HG03521 (cell line): ENCODE data around the gene SAC3D1.
"Not testable (repeated sequence)": the region's sequence is repeated elsewhere in the genome, so short reads cannot be mapped to it uniquely, and the experiment has no call there.

Source experiments
- ATAC-seq: cut with Tn5 transposase; IDR thresholded peaks from one replicate; pipeline ENCODE4 v1.9.1; 2021; ENCODE audit warnings: mild to moderate bottlenecking, moderate library complexity; ENCODE audit not compliant: unreplicated experiment

Gene SAC3D1

DNA sequence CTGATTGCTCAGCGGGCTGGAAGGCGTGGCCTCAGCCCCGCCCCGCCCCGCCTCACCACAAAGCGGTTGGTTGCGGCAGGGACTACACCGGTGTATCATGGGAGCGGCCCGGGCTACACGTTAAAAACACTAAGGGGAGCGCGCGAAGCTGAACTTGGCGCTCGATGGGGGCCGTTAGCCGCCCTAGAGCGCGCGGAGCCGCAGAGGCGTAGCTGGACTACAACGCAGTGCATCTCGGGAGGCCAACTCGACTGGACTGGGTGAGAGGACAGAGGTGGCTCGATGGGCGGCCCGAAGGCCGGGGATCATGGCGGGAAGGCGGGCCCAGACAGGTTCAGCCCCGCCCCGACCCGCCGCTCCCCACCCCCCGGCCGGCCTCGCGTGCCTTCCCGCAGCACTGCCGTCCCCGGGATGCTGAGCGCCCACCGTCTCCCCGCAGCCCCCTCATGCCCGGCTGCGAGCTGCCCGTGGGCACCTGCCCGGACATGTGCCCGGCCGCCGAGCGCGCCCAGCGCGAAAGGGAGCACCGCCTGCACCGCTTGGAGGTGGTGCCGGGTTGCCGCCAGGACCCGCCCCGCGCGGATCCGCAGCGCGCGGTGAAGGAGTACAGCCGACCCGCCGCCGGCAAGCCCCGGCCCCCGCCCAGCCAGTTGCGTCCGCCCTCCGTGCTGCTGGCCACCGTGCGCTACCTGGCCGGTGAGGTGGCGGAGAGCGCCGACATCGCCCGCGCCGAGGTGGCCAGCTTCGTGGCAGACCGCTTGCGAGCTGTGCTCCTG lies at the start of gene SAC3D1:
Gene SAC3D1, plus strand, starts transcription at position 364 of the 776 bp plus-strand sequence. Its CDS starts 83 bp downstream, at position 447.
- peak; percentile 87 for ATAC-seq

DNA sequence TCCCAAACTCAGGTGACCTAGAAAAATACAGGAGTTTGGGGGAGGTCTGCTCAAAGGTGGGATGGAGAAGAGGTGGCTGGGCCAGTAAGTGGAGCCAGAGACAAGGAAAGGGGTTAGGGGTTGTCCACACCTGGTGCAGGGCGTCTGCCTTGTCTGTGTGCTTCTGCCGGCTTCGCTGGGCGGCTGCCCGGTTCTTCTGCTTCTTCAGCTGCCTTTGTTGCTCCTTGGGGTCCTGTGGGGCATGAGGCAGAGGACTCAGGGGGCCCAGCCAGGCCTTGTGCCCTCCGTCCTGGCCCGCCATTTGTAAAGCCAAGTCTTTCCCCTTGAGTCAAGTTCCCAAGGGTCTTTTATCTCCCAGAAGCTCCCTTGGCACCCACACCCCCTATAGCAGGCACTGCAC lies 46.7 kb upstream of the SAC3D1 start:
- ATAC-seq: no peak

DNA sequence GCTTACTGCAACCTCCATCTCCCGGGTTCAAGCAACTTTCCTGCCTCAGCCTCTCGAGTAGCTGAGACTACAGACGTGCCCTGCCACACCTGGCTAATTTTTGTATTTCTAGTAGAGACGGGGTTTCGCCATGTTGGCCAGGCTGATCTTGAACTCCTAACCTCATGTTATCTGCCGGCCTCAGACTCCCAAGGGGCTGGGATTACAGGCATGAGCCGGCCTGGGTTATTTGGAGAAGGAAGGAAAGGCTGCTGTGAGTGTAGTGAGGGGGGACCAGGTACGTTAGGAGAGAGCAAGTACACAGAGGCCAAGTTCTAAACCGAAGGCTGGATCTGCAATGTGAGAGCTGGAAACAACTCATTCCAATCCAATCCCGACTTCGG lies 44.7 kb upstream of the SAC3D1 start:
- no peak for ATAC-seq

DNA sequence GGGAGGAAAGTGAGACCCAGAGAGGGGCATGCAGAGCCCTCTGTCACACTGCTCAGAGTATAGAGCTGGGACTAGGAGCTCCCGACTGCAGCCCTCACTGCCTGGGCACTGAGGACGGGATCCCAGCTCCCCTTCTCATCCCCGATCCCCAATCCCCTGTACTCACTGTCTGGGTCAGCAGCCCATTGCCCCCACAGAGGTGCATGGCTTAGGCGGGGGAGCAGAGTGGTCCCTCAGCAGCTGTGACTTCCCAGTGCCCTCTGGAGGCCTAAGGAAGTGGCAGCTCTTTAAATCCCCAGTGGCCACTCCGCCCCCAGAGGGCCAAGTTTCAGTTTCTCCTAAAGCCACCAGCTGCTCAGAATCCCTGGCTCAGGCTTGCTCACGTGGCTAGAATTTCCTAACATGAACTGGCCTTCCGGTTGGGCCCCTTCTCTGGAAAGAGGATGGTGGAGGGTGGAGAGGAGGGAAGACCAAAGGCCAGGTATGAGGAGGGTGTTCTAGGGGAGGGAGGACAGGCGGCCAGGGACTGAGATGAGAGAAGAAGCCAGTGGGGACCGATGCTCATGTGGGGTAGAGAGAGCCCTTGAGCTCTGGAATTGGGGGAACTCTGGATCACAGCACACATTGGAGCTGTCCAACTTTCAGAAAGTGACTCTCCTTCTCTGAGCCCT lies 44.2 kb upstream of the SAC3D1 start, which contains the start of gene BATF2:
Gene BATF2, minus strand, starts transcription at position 262 of the 671 bp plus-strand sequence. Its CDS starts 57 bp downstream, at position 205.
- no peak for ATAC-seq

DNA sequence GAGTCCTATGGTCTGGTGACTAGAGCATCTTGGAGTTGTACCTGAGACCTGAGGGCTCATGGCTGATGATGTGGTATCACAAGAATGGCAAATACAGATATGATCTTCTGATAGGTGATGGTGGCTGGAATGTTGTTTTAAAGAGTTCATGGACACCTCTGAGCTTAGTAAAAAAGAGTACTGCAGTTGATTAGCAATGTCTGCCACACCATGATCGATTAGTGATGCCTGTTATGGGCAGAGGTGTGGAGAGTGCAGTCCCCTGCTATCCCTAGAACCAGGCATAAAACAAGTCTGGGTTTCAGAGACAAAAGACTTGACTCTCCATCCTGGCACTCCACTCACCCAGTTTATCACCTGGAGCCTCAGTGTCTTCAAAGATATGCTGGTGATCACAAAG lies 42.9 kb upstream of the SAC3D1 start:
- no peak for ATAC-seq

DNA sequence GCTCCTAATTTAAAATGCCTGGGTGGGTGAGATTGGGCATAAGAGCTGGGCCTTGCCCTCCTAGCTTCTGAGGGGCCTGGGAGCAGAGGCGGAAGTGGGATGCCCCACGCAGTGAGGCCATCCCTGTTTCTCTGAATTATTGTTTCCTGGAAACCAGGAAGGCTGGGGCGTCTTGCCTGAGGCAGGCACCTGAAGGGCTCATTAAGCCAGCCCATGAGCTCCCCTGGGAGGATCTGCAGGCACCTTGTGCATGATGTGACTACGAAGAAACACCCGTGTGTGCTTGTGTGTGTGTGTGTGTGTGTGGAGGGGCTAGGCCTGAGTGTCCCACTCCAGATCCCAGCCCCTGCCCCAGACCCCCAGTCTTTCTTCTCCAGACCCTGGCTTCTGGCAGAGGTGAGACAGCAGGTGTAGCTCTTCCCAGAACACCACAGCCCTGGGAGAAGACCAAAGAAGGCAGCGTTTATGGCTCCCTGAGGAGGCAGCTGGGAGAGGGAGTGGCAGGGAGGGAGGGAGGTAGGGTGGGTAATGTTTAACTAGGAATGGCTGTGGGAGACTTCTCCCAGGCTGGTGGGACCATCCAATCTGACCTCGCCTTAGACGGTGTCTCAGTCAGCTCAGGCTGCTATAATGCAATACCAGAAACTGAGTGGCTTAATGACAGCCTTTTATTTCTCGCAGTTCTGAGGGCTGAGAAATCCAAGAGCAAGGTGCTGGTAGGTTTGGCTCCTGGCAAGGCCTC lies 42.1 kb upstream of the SAC3D1 start:
- ATAC-seq: no peak

DNA sequence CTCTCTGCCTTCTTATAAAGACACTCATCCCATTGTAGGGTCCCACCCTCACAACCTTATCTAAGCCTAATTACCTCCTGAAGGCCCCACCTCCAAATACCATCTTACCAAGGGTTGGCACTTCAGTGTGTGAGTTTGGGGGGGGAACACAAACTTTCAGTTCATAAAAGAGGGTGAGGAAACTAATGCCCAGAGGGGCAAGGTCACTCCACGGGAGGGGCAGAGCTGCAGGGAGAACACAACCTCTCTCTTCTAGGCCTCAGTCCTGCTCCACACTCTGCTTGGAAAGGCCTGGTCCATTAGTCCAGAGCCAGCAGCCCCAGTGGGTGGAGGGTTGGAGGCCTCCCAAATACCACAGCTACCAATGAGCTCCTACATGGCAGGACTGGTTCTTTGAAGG lies 41.5 kb upstream of the SAC3D1 start:
- ATAC-seq: no peak

DNA sequence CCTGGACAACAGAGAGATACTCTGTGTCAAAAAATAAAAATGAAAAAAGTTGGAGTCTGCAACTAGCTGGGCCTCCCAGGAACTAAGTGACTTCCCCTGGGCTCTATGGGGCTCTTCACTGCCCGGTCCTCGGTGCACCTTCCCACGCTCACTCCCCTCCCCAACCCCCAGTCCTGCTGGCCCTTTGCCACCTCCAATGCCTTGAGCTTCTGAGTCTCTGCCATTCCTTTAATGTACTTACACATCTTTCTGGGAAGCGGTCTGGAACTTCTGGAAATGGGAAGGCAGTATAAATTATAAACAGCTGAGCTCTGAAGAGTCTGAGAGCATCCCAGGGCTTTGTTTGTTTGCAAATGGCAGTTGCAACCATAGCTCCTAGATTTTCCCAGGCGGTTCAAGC lies 38.3 kb upstream of the SAC3D1 start:
- no peak for ATAC-seq

DNA sequence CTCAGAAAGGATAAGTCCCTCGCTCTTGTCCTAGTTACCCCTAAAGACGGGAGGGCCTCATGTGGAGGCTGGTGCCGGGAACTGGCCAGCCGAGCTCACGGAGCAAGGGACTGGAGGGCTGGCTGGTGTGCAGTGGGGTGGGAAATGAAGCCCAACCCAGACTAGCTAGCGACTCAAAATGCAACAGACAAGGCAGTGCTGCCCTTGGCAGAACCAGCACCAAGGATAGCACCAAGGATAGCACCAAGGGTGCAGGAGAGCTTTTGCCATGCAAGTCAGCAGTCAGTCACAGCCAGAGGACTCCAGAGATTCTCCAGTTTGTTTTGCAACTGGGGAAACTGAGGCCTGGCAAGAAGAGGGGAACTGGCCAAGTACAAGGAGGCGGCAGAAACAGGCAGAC lies 37.7 kb upstream of the SAC3D1 start:
- no peak for ATAC-seq

DNA sequence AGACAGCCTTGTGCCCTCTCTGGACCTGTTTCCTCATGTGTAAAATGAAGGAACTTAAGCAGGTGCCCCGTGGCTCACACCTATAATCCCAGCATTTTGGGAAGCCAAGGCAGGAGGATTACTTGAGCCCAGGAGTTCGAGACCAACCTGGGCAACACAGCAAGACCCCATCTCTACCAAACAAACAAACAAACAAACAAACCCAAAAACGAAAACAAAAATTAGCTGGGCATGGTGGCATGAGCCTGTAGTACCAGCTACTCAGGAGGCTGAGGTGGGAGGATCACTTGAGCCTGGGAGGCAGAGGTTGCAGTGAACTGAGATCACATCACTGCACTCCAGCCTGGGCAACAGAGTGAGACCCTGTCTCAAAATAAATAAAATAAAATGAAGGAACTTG lies 37.0 kb upstream of the SAC3D1 start:
- ATAC-seq: not testable (repeated sequence)

DNA sequence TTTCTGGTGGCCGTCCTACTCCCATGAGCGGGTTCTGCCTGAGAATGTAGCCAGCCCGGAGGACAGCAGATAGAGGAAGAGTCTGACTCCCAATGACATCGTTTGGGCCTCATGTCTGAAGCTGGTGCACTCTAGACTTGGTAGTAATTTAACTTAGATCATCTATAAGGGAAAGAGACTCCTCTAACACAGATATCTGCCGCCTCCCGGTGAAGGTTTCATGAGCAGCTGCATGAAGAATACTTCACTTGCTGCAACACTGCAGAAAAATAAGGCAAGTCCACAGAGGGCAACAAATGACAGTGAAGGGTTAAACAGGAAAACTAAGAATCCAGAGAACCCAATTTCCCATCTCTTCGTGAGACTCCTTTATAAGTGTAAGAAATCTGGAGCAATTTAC lies 33.0 kb upstream of the SAC3D1 start:
- ATAC-seq: no peak

DNA sequence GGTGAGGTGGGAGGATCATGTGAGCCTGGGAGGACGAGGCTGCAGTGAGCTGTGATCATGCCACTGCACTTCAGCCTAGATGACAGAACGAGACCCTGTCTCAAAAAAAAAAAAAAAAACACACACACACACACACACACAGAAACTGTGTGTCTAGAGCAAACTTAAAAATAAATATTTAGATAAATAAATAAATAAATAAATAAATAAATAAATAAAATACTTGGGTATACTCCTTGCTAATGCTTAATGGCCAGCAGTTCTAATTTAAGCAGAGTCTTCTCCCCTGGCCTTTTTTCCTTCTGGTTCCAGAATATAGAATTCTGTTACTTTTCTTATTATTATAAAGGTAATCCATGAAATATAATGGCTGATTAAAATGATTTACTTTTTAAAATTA lies 32.1 kb upstream of the SAC3D1 start:
- ATAC-seq: no peak

DNA sequence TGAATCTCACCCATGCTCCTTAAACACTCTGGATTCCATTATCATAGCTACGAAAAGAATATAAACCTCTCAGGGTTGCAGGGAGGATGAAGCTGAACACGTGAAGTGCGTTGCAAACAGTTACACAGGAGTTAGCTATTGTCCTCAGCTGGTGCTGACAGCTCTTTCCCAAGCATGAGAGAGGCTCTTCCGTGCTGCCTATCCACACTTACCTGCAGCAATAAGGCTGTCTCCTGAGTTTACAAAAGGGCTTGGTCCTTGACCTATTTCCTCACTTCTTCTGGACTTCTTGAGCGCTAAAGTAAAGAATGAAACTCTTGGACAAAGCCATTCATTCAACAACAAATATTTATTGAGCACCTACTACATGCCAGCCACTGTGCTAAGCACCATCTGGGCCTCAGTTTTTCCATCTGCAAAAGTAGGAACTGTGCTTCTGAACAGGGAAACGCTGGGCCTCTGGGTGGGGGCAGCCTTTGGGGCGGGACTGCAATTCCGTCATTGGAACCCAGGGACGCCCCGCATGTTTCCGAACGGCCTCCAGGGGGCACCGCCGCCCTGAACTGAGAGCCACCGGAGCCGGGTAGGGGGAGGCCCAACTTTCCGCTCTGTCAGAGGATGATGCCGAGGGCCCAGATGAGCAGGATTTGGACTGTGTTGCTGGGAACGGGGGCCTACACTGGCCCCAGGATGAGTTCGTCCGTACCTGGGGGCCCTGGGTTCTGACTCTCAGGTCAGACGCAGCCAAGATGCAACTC lies 27.7 kb upstream of the SAC3D1 start:
- ATAC-seq: peak; percentile 50

DNA sequence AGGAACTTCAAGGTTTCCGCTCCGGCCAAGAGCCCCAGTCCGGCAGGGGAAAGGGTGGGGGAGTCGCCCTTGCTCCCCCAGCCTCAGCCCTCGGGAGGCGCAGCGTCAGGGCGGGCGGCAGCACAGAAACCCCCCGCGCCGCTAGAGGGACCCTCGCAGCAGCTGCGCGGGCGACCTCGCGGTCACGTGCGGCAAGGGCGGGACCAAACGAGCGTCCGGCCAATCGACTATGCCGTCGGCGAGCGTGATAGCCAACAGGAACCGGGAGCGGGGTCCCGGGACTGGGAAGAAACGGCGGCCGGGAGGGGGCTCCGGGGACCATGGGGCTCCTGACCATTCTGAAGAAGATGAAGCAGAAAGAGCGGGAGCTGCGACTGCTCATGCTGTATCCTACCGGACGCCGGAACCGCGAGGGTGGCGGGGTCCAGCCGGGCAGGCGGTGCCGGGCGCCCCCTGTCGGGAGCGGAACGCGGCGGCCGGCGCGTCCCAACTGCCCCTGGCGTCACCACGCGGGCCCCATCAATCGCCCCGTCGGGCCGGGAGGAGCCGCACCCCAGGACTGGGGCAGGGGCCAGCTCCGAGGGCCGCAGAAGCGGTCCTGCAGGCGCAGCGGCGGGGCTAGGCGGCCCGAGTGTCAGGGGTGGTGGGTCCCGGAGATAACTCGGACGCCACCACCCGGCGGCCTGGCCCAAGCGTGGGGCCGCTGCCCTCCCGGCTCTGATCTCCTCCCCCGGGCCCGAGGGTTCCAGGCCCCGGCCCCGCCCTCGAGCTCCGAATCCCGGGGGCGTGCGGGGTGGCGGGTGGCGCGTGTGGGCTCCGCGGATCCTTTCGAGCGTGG lies 26.9 kb upstream of the SAC3D1 start, which contains the start of gene ARL2:
Gene ARL2, plus strand, starts transcription at position 273 of the 838 bp plus-strand sequence. Its CDS starts 48 bp downstream, at position 321.
- ATAC-seq: peak; percentile 74

DNA sequence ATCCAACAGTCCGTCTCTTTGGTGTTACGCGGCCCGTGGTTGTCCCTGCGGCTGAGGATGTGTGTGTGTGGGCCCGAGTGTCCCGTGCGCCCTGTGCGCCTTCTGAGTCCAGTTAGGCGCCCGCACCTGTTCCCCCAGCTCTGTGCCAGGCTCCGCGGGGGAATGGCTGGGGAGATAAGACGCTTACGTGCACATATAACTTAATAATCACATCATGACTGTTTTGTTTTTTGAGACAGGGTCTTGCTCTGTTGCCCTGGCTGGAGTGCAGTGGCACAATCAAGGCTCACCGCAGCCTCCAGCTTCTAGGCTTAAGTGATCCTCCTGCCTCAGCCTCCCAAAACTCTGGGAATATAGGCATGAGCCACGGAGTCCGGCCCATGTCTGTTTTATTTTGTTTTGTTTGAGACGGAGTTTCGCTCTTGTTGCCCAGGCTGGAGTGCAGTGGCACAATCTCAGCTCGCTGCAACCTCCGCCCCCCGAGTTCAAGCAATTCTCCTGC lies 26.2 kb upstream of the SAC3D1 start:
- no peak for ATAC-seq

DNA sequence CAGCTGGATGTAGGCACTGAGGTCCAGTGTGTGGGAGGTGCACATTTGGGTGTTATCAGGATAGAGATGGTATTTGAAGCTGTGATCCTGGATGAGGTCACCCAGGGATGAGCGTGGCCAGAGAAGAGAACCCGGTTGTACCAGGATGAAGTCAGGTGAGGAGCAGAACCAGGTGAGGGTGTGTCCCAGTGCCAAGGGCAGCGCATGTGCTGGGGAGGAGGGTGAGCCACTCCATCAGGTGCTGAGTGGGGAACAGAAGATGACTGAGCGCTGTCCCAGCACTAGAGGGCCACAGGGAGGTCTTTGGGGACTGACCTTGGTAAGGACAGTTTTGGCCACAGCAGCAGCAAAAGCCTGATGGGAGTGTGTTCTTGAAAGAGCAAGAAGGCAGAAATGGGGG lies 24.3 kb upstream of the SAC3D1 start:
- ATAC-seq: no peak

DNA sequence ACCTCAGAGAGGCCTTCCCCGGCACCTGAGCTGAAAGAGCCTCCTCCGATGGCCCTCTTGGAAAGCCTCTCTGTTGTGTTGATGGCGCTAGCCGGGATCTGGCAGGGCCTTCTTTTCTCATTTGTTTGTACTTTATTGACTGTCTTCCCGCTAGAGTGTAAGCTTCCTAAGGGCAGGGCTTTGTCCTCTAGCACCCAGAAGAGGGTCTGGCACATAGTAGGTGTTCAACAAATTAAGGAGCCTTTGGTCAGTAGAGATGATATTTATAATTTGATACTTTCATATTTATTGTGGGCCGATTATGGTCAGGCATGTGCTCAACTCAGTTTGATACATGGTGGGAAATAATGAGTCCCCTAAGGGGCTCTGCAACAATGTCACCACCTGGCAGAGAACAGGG lies 23.1 kb upstream of the SAC3D1 start:
- no peak for ATAC-seq

DNA sequence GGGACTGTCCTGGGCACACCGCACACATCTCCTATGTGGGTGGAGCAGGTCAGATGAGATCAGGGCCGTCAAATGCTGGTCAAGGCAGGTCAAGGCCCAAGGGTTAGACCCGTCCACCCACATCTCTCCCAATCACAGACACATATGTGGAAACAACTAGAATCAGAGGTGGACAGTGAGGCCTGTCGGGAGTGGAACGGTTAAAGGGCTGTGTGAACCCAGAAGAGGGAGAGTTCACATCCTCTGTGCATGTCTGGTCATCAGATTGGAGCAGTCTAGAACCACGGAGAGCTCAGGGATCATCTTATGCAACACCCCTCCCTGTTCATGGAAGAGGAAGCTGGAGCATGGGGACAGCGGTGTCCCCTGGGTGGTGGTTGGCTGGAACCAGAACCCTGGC lies 21.2 kb upstream of the SAC3D1 start:
- ATAC-seq: no peak

DNA sequence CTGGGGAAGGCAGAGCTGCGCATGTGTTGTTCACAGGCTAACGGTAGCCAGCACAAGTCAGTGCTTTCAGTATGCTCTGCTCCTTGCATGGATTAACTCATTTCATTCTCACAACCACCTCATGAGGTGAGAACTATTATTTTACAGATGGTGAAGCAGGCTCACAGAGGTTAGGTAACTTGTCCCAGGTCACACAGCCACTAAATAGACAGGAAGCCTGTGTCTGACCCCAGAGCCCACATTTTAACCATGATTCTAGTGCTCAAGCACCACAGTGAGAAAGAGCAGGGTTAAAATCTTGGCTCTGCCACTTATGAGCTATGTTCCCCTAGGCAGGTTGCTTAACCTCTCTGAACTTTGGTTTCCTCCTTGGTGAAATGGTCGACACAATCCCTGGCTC lies 20.0 kb upstream of the SAC3D1 start:
- no peak for ATAC-seq

DNA sequence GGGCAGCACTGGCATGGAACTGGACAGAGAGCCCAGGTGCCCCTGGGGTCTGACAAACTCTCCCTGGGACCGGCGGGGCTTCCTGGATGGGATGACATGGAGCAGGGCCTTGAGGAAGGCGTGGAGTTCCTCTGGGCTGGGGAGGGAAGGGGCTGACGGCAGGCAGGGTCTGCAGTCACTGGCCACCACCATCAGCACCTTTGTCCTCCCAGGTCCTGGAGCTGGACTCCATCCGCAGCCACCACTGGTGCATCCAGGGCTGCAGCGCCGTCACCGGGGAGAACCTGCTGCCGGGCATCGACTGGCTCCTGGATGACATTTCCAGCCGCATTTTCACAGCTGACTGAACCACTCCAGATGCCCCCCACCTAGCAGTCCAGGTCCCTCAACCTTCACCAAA lies 19.5 kb upstream of the SAC3D1 start:
- ATAC-seq: no peak
